HG02870 (cell line): Measurements from ENCODE around the gene NIPSNAP3A.

Experiments
- ATAC-seq: cut with Tn5 transposase; IDR thresholded peaks from one replicate; pipeline ENCODE4 v1.9.1; 2021; ENCODE audit warnings: mild to moderate bottlenecking, moderate library complexity; ENCODE audit not compliant: unreplicated experiment

Gene NIPSNAP3A

DNA sequence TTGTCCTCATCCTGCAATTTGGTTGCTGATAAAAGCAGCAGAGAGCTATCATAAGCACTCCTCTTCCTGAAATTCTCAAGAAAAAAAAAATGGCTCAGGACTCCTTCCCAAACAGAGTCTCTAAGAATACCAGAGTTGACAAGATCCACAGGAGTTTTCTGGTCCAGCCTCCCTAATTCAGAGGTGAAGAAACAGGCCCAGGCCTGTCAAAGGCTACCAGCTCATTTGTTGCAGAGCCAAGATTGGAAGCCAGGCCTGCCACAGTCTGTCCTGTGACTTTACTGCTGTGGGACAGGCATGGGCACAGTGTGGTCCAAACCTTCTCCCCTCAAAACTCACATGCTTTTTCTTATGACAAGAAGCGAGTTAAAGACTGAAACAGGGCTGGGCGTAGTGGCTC lies 58.0 kb downstream of the NIPSNAP3A start:
- no peak for ATAC-seq

DNA sequence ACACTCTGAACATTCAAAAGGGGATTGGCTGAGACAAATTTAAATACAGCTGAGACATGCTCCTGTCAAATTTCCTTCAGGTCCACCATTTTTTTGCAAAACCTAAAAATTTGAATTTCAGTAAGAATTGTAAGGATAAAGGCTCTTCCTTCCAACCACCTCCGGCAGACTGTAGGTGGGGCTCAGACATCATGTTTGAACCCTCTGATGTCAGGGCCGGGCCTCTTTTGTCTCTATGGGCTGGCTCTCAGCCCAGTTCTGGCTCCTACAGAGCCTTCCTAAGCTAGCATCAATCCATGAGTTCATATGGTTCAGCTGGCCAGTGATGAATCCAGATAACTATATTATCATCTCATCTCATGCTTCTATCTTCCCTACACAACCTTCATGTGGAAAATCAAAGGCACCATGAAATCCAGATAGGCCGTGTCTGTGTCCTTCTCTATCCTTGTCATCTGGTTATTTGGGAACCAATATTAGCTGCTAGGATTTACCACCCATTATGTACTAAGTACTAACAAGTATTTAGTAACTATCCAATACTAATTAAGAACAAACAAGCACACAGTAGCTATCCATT lies 60.6 kb downstream of the NIPSNAP3A start:
- ATAC-seq: no peak
